K562 (cell line): ENCODE measurements around the gene MT1A. TPM values are rescaled to one million over a fixed set of nuclear protein-coding genes. Genes with fewer than 3 reads are reported as not detected.
"Not testable (repeated sequence)": the region's sequence is repeated elsewhere in the genome, so short reads cannot be mapped to it uniquely, and the experiment has no call there.

Experiments
- ATAC-seq: fragments of 200-7000 bp; cut with Tn5 transposase; 3 replicates; pipeline ENCODE4 v1.9.1; 2020; ENCODE audit warnings: moderate library complexity
- BruUV-seq: library from RNA; stranded (reverse); fragments of 400-500 nt; replicated peaks from 2 replicates; lab custom pipeline; 2021; lab: Mats Ljungman, UMichigan
- CTCF ChIA-PET: fragments of 300-600 bp; formaldehyde crosslinking; extraction: SDS; loops from one replicate; lab custom pipeline; 2021; ENCODE audit warnings: low intra/inter-chr PET ratio; lab: Yijun Ruan, JAX
- POLR2A ChIA-PET: fragments of 300-600, 350-650 bp; sonication (Branson Sonifier 250); formaldehyde crosslinking; extraction: SDS; loops from one replicate; lab custom pipeline; 2021; ENCODE audit warnings: antibody characterized with exemption, inconsistent platforms; lab: Yijun Ruan, JAX
- DNase-seq, 4 experiments: peaks; one replicate each; pipeline versions ENCODE4 v3.0.0 to v3.0.0-alpha.2; 2011 to 2018; ENCODE audit warnings: low spot score in 3 of 4, mixed read lengths in 3 of 4; ENCODE audit errors: extremely low read depth in 1 of 4
- FAIRE-seq: peaks from 2 replicates; lab custom pipeline; 2011; peaks lifted over from hg19 to GRCh38; lab: Jason Lieb, UNC
- H2AFZ ChIP-seq: 2 replicates; pipeline ENCODE4 v1.6.0; 2011; ENCODE audit warnings: low read depth, low read length, control low read depth, inconsistent platforms
- H3K27ac ChIP-seq: fragments of 200-600 bp; 3 replicates; pipeline ENCODE4 v1.8.0; 2011; ENCODE audit warnings: low read depth, mild to moderate bottlenecking, control low read depth, inconsistent platforms, low read length, moderate library complexity, mixed read lengths; ENCODE audit errors: extremely low read depth
- H3K27me3 ChIP-seq, 2 experiments: fragments of 300-600 bp in 1 of 2; 2 replicates in 1 of 2; 3 replicates in 1 of 2; pipeline versions ENCODE4 v1.6.0 to v1.8.0; 2011; ENCODE audit warnings: inconsistent platforms in 2 of 2, low read length in 2 of 2, mild to moderate bottlenecking in 1 of 2, mixed read lengths in 1 of 2, moderate library complexity in 1 of 2; ENCODE audit not compliant: control insufficient read depth in 2 of 2, insufficient read depth in 2 of 2
- H3K36me3 ChIP-seq: fragments of 300-600 bp; 3 replicates; pipeline ENCODE4 v1.8.0; 2011; ENCODE audit warnings: mild to moderate bottlenecking, low read length, inconsistent platforms; ENCODE audit not compliant: control insufficient read depth, insufficient read depth
- H3K4me1 ChIP-seq, 2 experiments: fragments of 200-600 bp in 1 of 2; replicated peaks in 1 of 2; 2 replicates in 1 of 2; 3 replicates in 1 of 2; pipeline versions ENCODE4 v1.5.1 to v1.8.0; 2011; ENCODE audit warnings: inconsistent platforms in 2 of 2, low read length in 2 of 2, mild to moderate bottlenecking in 1 of 2, mixed read lengths in 1 of 2, moderate library complexity in 1 of 2; ENCODE audit not compliant: control insufficient read depth in 2 of 2, insufficient read depth in 2 of 2
- H3K4me2 ChIP-seq: 2 replicates; pipeline ENCODE4 v1.6.1; 2011; ENCODE audit warnings: low read length, control low read depth, inconsistent platforms, mixed read lengths; ENCODE audit not compliant: insufficient read depth
- H3K4me3 ChIP-seq: fragments of 200-600 bp; sonication (generic), shearing (Covaris generic); 2 replicates; pipeline ENCODE4 v1.5.1; 2016; ENCODE audit warnings: control low read depth, inconsistent platforms
- H3K79me2 ChIP-seq: fragments of 200-600 bp; 3 replicates; pipeline ENCODE4 v1.8.0; 2011; ENCODE audit warnings: low read length, inconsistent platforms; ENCODE audit not compliant: control insufficient read depth, insufficient read depth
- H3K9ac ChIP-seq, 2 experiments: 2 replicates each; pipeline versions ENCODE4 v1.6.0 to v1.6.1; 2011; ENCODE audit warnings: low read depth in 2 of 2, low read length in 2 of 2, control low read depth in 1 of 2, inconsistent platforms in 1 of 2, mild to moderate bottlenecking in 1 of 2, mixed read lengths in 1 of 2; ENCODE audit not compliant: insufficient read depth in 1 of 2
- H3K9me1 ChIP-seq: one replicate; pipeline ENCODE4 v1.6.0; 2011; ENCODE audit warnings: inconsistent platforms, mild to moderate bottlenecking, low read length, moderate library complexity; ENCODE audit not compliant: control insufficient read depth, insufficient read depth
- H3K9me3 ChIP-seq: replicated peaks from 2 replicates; pipeline ENCODE4 v1.5.1; 2011; ENCODE audit warnings: low read depth, low read length, inconsistent platforms; ENCODE audit not compliant: control insufficient read depth, insufficient read depth
- H4K20me1 ChIP-seq: replicated peaks from 2 replicates; pipeline ENCODE4 v1.6.1; 2011; ENCODE audit warnings: low read length, inconsistent platforms, mixed read lengths; ENCODE audit not compliant: control insufficient read depth, insufficient read depth
- ZNF431 ChIP-seq: sonication (generic); formaldehyde crosslinking; IDR thresholded peaks from 2 replicates; pipeline ENCODE4 v1.8.0; 2022; ENCODE audit warnings: mild to moderate bottlenecking, missing genetic modification reagents
- WGBS: fragments of 100-300 bp; shearing (Covaris generic); methylation state at CpG from one replicate; pipeline ENCODE4 v1.1.6; 2016; ENCODE audit warnings: low coverage, mixed read lengths; ENCODE audit not compliant: insufficient coverage; ENCODE audit errors: missing lambda C conversion rate; 5-methylcytosine and 5-hydroxymethylcytosine counted together
- in situ Hi-C: fragments of 300-500 bp; cut with MboI; formaldehyde crosslinking; loops from 4 replicates; pipeline ENCODE4 v1.15.0; 2018; ENCODE audit warnings: inconsistent platforms, mixed read lengths
- intact Hi-C: fragments of 100-400 bp; cut with micrococcal nuclease; formaldehyde crosslinking; loops from 2 replicates; pipeline ENCODE4 v1.14.2; 2022
- polyA plus RNA-seq, 8 experiments: library from polyadenylated mRNA; depleted of rRNA in 4 of 8; stranded (reverse) in 5 of 8; unstranded in 3 of 8; fragments of >200 nt; fragmentation: Nextera tagmentation in 2 of 8; fragmentation: Illumina TruSeq in 1 of 8; extraction: Ambion mirVana in 2 of 8; extraction: Trizol in 1 of 8; gene quantifications; 2 replicates each; pipeline versions ENCODE4 v1.2.1 to v1.2.3, GENCODE V29; 2011 to 2014; ENCODE audit warnings: inconsistent platforms in 1 of 8, missing spikeins in 1 of 8
- total RNA-seq, 7 experiments: library from RNA; depleted of rRNA in 6 of 7; stranded (reverse); fragments of >200 nt in 6 of 7; fragmentation: Illumina TruSeq in 2 of 7; extraction: Trizol in 2 of 7; gene quantifications; 2 replicates each; pipeline versions ENCODE4 v1.2.1 to v1.2.3, GENCODE V29; 2011 to 2021; ENCODE audit warnings: low replicate concordance in 1 of 7

The MT1A gene
- total and polyA plus RNA-seq, 9 of the 15 experiments (the other 6 are each of a cell fraction or from before 2014, with no cell fraction given): 0.23 TPM; not detected in 8

- H3K4me3 ChIP-seq, H3K9ac ChIP-seq, H3K36me3 ChIP-seq, H3K9me1 ChIP-seq, POLR2A ChIA-PET, intact Hi-C loops, BruUV-seq, H3K27ac ChIP-seq, H3K79me2 ChIP-seq, H4K20me1 ChIP-seq, ATAC-seq, H3K4me2 ChIP-seq, FAIRE-seq, CTCF ChIA-PET, in situ Hi-C loops, DNase-seq, H3K9me3 ChIP-seq, H2AFZ ChIP-seq: not testable (repeated sequence)
- Histone ChIP-seq H3K4me1 (peaks cover 0 to 12% of the 10 kb centered on the region in 2 experiments; a peak in 2 of 5 replicates), H3K27me3 (peaks cover 27 to 47% of the 10 kb centered on the region in 2 experiments)
- WGBS: 0% methylated on average over 4 of the region's 4 CpGs
Measured at GRCh38 chr16:56621665-56622445, 16.6 kb upstream of the MT1A start.

GRCh38 chr16:56623184-56623583 is 15.3 kb upstream of the MT1A start:
- H3K4me3 ChIP-seq, intact Hi-C loops, H3K9me3 ChIP-seq, ATAC-seq, H3K36me3 ChIP-seq, H3K4me1 ChIP-seq, H3K79me2 ChIP-seq, H4K20me1 ChIP-seq, in situ Hi-C loops, BruUV-seq, H3K4me2 ChIP-seq, FAIRE-seq, H3K9me1 ChIP-seq, H2AFZ ChIP-seq, DNase-seq, H3K9ac ChIP-seq, CTCF ChIA-PET, H3K27ac ChIP-seq: not testable (repeated sequence)
- peak; percentile 57; the same call in 1 of the 2 replicates for TF ChIP-seq ZNF431 (CRISPR knock-in tag)
- 27% methylated on average over 5 of the region's 5 CpGs for WGBS
- POLR2A ChIA-PET: interaction anchor here (1.0 kb wide), 1 partner anchor 19 kb away, joined by 3 read pairs; no protein-coding TSS in a partner anchor
- H3K27me3 ChIP-seq: peaks cover 20 to 34% of the 10 kb centered on the region in 2 experiments
